Measurements from ENCODE around the gene SDK1.
"Not testable (repeated sequence)": the region's sequence is repeated elsewhere in the genome, so short reads cannot be mapped to it uniquely, and the experiment has no call there.

SDK1 gene

GRCh38 chr7:4269746-4270145 is 968.7 kb downstream of the SDK1 start:
- no peak for DNase-seq

DNA sequence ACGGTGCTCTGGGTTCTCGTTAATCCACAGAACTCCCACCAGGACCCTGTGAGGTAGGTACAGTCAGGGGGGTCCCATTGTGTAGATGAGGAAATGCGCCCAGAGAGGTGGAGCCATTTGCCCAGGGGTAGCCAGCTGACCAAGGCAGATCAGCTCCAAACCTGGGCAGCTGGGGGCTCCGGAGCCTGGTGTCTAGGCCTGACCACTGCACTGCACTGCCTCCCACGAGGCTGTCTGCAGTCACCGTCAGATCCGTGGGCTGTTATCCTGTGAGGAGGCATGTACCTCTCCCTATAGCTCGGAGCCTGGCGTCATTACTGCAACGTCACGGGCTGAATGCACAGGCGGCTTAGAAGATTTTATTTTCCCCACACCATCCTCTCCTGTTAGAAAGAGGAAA is 969.2 kb downstream of the SDK1 start:
- no peak for DNase-seq

DNA sequence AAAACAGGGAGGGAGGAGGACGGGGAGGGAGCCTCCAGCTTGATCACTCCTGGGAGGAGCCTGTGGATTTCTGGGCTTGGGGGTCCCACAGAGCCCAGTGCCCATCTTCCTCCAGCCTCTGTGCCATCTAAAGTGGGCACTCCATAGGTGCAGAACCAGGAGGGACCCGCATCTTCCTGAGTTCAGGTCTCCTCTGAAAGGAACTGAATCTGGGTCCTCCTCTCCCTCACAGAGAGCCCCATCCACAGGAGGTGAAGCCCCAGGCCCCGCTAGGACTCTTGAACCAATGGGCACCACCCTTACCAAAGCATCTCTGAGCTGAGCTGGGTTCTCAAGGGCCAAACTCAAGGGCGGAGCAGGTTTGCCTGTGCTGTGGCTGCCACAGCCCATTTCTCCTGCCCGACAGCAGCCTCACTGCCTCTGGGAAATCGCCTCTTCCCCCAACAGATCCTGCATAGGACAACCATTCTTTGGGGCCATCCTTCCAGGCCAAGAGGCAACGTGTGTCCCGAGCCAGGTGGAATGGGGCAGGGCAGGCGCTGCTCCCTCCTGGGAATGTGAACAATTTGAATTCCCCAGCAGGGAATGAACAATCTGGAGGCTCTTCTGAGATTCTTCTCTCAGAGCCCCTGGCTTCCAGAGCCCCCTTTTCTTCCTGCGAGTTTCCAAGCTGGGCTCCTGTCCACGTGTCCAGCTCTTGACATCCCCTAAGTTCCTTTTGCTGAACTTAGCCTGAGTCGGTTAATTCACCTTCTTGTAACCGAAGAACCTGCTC is 970.1 kb downstream of the SDK1 start:
- DNase-seq = no peak

GRCh38 chr7:4271716-4272015 is 970.6 kb downstream of the SDK1 start:
- DNase-seq = no peak

- no peak for DNase-seq
These were observed 971.1 kb downstream of the SDK1 start for GRCh38 chr7:4272141-4272540.

- no peak for DNase-seq
These were observed 972.6 kb downstream of the SDK1 start for GRCh38 chr7:4273566-4274230.

GRCh38 chr7:4274286-4274685 is 973.2 kb downstream of the SDK1 start:
- no peak for DNase-seq

DNA sequence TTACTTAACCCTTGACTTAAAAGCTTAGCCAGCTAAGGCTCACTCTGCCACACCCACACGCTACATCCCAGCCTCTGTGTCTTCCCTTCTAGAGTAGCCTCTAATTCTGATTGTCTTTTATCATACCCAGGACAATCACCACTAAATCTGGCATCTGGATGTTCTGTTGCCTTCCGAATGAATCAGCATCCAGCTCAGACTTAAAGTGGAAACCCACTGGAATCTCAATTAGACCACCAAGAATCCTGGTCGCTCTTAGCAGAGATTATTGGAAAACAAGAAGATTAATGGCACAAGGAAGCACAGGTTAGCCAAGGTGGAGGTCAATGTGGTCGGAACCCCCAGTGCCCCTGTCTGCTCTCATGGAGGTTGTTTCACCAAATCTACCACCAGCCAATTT is 976.9 kb downstream of the SDK1 start:
- DNase-seq = no peak

DNA sequence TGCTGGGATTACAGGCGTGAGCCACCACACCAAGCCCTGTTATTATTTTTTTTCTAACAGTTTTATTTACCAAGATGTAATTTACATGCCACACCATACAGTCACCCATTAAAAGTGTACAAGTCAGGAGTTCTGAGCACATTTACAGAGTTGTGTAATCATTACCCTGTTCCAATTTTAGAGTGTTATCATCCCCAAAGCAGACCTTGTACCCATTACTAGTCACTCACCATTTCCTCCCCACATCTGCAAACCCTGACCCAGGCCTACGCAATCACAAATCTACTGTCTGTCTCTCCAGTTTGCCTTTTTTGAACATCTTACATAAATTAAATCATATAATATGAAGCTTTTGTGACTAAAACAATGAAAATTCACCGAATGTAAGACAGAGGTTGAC is 978.2 kb downstream of the SDK1 start:
- no peak for DNase-seq

DNA sequence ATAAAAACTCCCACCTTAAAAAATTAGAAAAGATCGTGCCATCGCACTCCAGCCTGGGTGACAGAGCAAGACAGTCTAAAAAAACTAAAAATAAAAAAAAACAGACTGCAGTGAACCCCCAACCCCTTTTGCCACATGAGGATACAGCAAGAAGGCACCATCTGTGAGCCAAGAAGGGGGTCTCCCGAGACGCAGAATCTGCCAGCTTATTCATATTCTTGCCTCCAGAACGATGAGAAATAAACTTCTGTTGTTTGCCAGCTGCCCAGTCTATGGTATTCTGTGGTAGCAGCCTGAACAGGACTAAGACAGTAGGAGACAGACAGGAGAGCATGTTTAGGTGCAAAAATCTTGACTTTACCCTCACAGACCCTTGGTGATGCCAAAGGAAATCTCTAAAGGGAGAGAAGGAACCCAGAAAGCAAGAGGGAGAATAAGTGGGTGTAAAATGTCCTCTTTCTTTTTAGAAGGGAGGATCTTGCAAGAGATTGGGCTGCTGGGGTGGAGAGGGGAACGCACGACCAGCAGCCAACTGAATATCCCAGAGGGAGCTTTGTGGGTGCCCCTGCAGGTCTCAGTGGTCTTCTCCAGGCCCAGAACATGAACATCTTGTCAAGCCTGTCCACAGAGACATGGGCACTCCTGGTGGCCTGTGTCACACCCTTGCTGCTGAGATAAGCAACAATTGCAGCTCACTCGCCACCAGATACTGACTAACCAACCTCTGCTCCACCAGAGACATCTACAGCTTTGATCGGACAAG is 980.4 kb downstream of the SDK1 start:
- DNase-seq = no peak

- DNase-seq = no peak
These were observed 981.6 kb downstream of the SDK1 start for GRCh38 chr7:4282434-4283223.

DNA sequence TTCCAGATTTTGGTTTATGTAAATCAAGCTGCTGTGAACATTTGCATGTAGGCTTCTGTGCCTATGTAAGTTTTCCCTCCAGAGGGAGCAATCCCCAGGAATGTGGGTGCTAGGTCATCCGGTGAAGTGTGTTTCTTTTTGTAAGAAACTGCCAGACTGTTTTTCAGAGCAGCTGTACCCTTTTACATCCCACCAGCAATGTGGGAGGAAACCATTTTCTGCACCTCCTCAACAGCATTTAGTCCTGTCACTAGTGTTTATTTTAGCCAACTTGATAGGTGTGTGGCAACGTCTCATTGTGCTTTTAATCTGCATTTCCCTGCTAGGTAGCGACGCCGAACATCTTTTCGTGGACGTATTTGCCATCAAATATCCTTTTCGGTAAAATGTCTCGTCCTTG is 985.3 kb downstream of the SDK1 start:
- DNase-seq = no peak

DNA sequence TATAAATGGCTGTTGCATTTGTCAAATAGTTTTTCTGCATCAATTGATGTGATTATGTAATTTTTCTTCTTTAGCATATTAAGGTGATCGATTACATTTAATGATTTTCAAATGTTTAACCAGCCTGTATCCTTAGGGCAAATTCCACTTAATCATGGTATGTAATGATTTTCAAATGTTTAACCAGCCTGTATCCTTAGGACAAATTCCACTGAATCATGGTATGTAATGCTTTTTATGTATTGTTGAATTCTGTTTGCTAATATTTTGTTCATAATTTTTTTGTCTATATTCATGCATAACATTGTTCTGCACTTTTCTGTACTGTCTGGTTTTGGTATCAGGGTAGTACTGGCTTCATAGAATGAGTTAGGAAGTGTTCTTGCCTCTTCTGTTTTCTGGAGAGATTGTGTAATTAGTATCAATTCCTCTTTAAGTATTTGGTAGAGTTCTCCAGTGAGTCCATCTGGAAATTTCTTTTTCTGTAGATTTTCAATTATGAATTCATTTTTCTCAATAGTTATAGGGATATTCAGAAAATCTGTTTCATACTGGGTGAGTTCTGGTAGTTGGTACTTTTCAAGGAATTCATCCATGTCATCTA is 987.8 kb downstream of the SDK1 start:
- DNase-seq = no peak

DNA sequence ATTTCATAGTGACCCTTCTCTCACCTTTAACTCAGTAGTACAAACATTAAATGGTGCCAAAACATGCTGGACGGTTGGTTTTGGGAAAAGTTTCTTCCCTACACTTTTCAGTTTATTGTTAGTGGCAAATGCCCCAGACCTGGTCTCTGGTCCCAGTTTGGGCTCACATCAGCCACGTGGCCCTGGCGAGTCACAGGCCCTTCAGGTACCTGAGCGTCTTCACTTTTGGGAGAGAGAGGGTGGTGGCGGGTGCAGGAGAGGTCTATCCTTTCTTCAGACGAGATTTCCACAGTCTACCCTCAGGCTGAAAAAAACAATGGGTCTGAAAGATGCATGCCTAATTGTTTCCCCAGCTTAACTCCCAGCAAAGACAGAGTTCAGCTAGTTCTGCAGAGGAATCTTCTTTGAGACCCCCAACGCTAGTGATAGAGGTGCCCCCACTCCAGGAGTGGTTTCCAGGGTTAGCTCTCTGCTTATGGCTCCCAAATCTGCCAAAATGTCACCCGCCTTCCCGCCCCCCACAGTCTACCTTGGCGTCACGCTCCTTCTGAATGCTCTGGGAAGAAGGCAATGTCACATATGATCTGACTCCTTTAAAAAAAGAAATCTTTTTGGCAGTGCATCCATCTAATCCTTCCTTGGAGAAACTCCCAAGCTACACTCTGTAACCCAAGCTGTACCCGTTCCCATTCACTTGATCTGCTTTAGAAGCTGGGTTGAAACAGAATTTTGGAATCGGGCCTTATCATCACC is 996.3 kb downstream of the SDK1 start:
- no peak for DNase-seq

DNA sequence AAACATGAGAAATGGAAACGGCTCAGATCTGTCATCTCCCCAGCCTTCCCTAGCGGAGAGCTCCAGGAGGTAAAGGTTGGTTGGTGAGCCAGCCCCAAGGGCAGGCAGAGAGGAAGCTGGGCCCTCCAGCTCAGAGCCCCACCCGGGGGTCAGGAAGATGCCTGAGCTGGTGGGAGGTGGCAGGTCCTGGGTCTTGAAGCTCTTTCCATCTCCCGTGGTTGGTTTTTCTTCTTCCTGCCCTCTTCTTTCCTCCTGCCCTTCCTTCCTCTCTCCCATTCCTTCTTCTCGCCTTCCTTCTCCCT is 996.8 kb downstream of the SDK1 start:
- no peak for DNase-seq

GRCh38 chr7:4299431-4299830 is 998.4 kb downstream of the SDK1 start:
- DNase-seq = no peak

DNA sequence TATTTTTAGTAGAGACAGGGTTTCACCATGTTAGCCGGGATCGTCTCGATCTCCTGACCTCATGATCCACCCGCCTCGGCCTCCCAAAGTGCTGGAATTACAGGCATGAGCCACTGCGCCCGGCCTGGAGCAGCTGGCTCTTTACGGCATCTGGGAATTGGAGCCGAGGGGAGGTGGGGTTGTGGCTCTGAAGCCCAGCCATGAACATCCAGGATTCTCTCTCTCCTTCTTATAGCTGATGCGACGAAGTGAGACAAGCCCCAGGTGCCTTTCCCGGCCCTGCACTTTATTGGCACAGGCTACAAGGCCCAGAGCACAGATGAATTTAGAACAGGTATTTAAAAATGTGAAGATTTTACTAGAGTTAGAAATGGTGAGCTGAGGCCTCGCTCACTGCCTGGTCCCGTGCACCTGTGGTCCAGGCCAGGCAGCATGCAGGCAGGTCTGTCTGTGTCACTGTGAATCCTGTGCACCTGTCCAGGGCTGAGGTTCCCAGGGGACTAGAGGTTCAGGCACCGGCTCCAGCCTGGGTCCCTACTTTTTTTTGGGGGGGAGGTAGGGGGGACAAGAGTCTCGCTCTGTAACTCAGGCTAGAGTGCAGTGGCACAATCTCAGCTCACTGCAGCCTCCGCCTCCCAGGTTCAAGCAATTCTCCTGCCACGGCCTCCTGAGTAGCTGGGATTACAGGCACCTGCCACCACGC is 1001.3 kb downstream of the SDK1 start:
- no peak for DNase-seq

GRCh38 chr7:4307316-4308204 is 1006.5 kb downstream of the SDK1 start:
- DNase-seq = no peak

DNA sequence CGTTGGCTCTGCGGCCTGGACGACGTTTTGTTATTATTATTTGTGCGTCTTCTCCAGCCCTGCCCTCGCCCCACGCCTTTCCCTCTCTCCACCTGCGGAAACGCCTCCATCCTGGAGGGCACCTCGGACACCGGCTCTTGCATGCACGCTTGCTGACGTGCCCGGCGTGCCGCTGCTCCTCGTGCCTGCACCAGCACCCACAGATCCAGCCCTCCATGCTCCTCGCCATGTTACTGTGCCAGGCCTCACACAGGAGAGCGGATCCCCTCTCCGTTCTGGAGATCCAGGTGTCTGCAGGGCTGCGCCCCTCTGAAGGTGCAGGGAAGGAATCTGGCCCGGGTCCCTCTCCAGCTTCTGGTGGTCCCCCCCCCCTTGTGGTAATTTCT is 1007.1 kb downstream of the SDK1 start:
- no peak for DNase-seq

- DNase-seq = not testable (repeated sequence)
These were observed 1012.9 kb downstream of the SDK1 start for GRCh38 chr7:4313911-4314310.

- DNase-seq = not testable (repeated sequence)
These were observed 1013.3 kb downstream of the SDK1 start for GRCh38 chr7:4314316-4314715.

Measured in stimulated activated CD4-positive, alpha-beta T cell treated with anti-CD3 and anti-CD28 coated beads, Interleukin-4, amount 100 ng/mL, for 4 hours (primary cell).